ENCODE measurements around the gene CEP41. TPM values are rescaled to one million over a fixed set of nuclear protein-coding genes. Genes with fewer than 3 reads are reported as not detected.

The CEP41 gene
- total and polyA plus RNA-seq, 4 donors: 2.3 to 3.5 (median 2.8) TPM

DNA sequence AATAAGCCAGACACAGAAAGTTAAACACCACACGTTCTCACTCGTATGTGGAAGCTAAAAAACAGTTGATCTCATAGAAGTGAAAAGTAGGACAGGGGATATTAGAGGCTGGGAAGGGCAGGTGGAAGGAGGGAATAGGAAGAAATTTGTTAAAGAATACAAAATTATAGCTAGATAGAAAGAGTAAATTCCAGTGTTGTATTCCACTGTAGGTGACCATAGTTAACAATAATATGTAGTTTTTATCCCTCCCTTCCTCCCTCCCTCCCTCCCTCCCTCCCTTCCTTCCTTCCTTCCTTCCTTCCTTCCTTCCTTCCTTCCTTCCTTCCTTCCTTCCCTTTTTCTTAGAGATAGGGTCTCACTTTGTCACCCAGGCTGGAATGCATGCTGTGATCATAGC is 31.2 kb upstream of the CEP41 start:
- H3K9ac ChIP-seq (ENCODE audit: low read depth in 1 of 2, low read length in 2 of 2): no peak overlapping the region
- no peaks in the 10 kb centered on the region for H3K27me3 ChIP-seq (ENCODE audit: control insufficient read depth in 4 of 4, insufficient read depth in 4 of 4, low read length in 3 of 4)
- no peaks in the 10 kb centered on the region for H3K4me1 ChIP-seq (ENCODE audit: control insufficient read depth in 4 of 4, insufficient read depth in 4 of 4, low read length in 3 of 4)
- H3K27ac ChIP-seq (ENCODE audit: low read depth in 1 of 2, low read length in 2 of 2): no peak overlapping the region
- 74% methylated on average over 2 of the region's 2 CpGs for WGBS
- TF ChIP-seq HNF4G (IDR thresholded peaks at IDR 0.05): no peak
- no peak for TF ChIP-seq YY1 (IDR thresholded peaks at IDR 0.05)
- TF ChIP-seq EGR1 (IDR thresholded peaks at IDR 0.05; ENCODE audit: low read depth in 2 of 2): no peak
- no peak for TF ChIP-seq RXRA (IDR thresholded peaks at IDR 0.05)
- no peak for TF ChIP-seq NR2F2 (IDR thresholded peaks at IDR 0.05)
- TF ChIP-seq HNF4A (conservative IDR thresholded peaks at IDR 0.05): no peak
- no peak for TF ChIP-seq SP1 (IDR thresholded peaks at IDR 0.05)
- TF ChIP-seq, protein P1, sequence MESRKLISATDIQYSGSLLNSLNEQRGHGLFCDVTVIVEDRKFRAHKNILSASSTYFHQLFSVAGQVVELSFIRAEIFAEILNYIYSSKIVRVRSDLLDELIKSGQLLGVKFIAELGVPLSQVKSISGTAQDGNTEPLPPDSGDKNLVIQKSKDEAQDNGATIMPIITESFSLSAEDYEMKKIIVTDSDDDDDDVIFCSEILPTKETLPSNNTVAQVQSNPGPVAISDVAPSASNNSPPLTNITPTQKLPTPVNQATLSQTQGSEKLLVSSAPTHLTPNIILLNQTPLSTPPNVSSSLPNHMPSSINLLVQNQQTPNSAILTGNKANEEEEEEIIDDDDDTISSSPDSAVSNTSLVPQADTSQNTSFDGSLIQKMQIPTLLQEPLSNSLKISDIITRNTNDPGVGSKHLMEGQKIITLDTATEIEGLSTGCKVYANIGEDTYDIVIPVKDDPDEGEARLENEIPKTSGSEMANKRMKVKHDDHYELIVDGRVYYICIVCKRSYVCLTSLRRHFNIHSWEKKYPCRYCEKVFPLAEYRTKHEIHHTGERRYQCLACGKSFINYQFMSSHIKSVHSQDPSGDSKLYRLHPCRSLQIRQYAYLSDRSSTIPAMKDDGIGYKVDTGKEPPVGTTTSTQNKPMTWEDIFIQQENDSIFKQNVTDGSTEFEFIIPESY (IDR thresholded peaks at IDR 0.05): no peak
- no peak for TF ChIP-seq FOXA1 (IDR thresholded peaks at IDR 0.05)
- no peaks in the 10 kb centered on the region for H3K9me3 ChIP-seq (ENCODE audit: control insufficient read depth in 4 of 4, low read length in 3 of 4)
- no peak overlapping the region for H3K4me3 ChIP-seq (ENCODE audit: low read depth in 1 of 3, low read length in 3 of 3)
- no peak for DNase-seq (ENCODE audit: low spot score)
- H3K36me3 ChIP-seq (ENCODE audit: control insufficient read depth in 4 of 4, insufficient read depth in 3 of 4, low read depth in 1 of 4, low read length in 3 of 4): no peaks in the 10 kb centered on the region

DNA sequence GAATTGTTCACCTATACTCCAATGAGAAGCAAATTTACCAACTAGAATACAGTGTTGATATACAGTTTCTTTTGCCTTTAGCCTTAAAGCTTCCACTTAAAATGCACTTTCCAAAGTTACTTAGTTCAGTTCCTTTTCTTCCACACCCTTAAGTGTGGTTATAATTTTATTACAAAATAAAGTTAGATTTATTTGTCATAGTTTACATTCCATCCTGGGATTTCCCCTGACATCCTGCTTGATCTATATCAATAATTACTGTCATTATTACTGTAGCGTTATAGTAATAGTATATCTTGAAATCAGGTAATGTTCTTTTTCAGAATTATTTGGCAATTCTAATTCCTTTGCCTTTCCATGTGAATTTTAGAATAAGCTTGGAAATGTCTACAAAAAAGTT is 27.8 kb upstream of the CEP41 start:
- 89% methylated on average over 1 of the region's 1 CpG for WGBS
- Histone ChIP-seq H3K4me1 (ENCODE audit: control insufficient read depth in 4 of 4, insufficient read depth in 4 of 4, low read length in 3 of 4) (no peaks in the 10 kb centered on the region), H3K27me3 (ENCODE audit: control insufficient read depth in 4 of 4, insufficient read depth in 4 of 4, low read length in 3 of 4) (no peaks in the 10 kb centered on the region), H3K9ac (ENCODE audit: low read depth in 1 of 2, low read length in 2 of 2) (no peak overlapping the region), H3K9me3 (ENCODE audit: control insufficient read depth in 4 of 4, low read length in 3 of 4) (no peaks in the 10 kb centered on the region), H3K36me3 (ENCODE audit: control insufficient read depth in 4 of 4, insufficient read depth in 3 of 4, low read depth in 1 of 4, low read length in 3 of 4) (no peaks in the 10 kb centered on the region), H3K4me3 (ENCODE audit: low read depth in 1 of 3, low read length in 3 of 3) (no peak overlapping the region), H3K27ac (ENCODE audit: low read depth in 1 of 2, low read length in 2 of 2) (no peak overlapping the region)
- TF ChIP-seq NR2F2 (IDR thresholded peaks at IDR 0.05): no peak
- TF ChIP-seq, protein P2, sequence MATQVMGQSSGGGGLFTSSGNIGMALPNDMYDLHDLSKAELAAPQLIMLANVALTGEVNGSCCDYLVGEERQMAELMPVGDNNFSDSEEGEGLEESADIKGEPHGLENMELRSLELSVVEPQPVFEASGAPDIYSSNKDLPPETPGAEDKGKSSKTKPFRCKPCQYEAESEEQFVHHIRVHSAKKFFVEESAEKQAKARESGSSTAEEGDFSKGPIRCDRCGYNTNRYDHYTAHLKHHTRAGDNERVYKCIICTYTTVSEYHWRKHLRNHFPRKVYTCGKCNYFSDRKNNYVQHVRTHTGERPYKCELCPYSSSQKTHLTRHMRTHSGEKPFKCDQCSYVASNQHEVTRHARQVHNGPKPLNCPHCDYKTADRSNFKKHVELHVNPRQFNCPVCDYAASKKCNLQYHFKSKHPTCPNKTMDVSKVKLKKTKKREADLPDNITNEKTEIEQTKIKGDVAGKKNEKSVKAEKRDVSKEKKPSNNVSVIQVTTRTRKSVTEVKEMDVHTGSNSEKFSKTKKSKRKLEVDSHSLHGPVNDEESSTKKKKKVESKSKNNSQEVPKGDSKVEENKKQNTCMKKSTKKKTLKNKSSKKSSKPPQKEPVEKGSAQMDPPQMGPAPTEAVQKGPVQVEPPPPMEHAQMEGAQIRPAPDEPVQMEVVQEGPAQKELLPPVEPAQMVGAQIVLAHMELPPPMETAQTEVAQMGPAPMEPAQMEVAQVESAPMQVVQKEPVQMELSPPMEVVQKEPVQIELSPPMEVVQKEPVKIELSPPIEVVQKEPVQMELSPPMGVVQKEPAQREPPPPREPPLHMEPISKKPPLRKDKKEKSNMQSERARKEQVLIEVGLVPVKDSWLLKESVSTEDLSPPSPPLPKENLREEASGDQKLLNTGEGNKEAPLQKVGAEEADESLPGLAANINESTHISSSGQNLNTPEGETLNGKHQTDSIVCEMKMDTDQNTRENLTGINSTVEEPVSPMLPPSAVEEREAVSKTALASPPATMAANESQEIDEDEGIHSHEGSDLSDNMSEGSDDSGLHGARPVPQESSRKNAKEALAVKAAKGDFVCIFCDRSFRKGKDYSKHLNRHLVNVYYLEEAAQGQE (IDR thresholded peaks at IDR 0.05): no peak
- no peak for TF ChIP-seq RAD21 (IDR thresholded peaks at IDR 0.05)
- TF ChIP-seq, protein P3, sequence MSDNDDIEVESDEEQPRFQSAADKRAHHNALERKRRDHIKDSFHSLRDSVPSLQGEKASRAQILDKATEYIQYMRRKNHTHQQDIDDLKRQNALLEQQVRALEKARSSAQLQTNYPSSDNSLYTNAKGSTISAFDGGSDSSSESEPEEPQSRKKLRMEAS (IDR thresholded peaks at IDR 0.05): no peak
- no peak for TF ChIP-seq SP1 (IDR thresholded peaks at IDR 0.05)
- TF ChIP-seq JUND (IDR thresholded peaks at IDR 0.05): no peak
- TF ChIP-seq, protein P4, sequence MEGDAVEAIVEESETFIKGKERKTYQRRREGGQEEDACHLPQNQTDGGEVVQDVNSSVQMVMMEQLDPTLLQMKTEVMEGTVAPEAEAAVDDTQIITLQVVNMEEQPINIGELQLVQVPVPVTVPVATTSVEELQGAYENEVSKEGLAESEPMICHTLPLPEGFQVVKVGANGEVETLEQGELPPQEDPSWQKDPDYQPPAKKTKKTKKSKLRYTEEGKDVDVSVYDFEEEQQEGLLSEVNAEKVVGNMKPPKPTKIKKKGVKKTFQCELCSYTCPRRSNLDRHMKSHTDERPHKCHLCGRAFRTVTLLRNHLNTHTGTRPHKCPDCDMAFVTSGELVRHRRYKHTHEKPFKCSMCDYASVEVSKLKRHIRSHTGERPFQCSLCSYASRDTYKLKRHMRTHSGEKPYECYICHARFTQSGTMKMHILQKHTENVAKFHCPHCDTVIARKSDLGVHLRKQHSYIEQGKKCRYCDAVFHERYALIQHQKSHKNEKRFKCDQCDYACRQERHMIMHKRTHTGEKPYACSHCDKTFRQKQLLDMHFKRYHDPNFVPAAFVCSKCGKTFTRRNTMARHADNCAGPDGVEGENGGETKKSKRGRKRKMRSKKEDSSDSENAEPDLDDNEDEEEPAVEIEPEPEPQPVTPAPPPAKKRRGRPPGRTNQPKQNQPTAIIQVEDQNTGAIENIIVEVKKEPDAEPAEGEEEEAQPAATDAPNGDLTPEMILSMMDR (IDR thresholded peaks at IDR 0.05; ENCODE audit: low read depth, low read length, missing input control): no peak
- DNase-seq (ENCODE audit: low spot score): no peak
